Measurements from ENCODE around the gene CRB2.
"Not testable (repeated sequence)": the region's sequence is repeated elsewhere in the genome, so short reads cannot be mapped to it uniquely, and the experiment has no call there.

Gene CRB2

DNA sequence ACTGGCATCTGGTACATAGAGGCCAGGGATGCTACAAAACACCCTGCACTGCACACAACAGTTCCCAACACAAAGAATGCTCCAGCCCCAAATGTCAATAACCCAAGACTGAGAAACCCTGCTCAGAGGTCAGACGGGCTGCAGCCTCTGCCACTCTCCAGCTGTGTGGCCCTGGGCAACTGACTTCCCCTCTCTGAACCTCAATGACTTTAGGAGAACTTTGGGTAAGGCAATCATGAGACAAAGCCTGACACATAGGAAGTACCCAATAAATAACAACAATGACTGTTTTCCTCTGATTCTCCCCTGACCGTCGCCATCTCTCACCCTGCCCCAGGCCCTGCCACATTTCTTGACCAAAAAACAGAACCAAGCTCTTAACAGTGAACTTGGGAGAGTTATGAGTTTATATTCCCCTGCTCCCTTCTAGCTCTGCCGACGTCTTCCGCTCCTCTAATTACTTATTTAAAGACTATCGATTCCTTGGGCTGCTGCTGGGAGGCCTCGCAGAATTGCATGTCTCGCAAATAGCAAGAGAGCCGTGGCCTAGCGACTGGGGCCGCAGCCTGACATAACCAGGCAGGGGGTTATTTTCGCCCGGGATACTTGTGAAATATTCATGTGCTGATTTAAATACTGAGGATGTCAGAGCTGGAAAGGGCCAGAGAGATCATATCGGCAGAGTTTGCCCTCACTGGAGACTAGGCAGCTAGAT is 24.5 kb upstream of the CRB2 start:
- H3K36me3 ChIP-seq (ENCODE audit: insufficient read depth, low read length): no peaks in the 10 kb centered on the region
- no peak overlapping the region for H3K4me3 ChIP-seq (ENCODE audit: low read length)
- 88% methylated on average over 15 of the region's 15 CpGs for WGBS
- H3K4me1 ChIP-seq (ENCODE audit: insufficient read depth, low read length): peaks cover 13% of the 10 kb centered on the region
- no peaks in the 10 kb centered on the region for H3K27me3 ChIP-seq (ENCODE audit: insufficient read depth, low read length)
- no peak overlapping the region for H3K9ac ChIP-seq (ENCODE audit: low read depth, low read length)
- H3K27ac ChIP-seq (ENCODE audit: low read depth, low read length): no peak overlapping the region
- H3K9me3 ChIP-seq (ENCODE audit: insufficient read depth, low read depth, low read length): no peaks in the 10 kb centered on the region

- WGBS: 74% methylated on average over 8 of the region's 8 CpGs
- H3K27me3 ChIP-seq (ENCODE audit: insufficient read depth, low read length); H3K36me3 ChIP-seq (ENCODE audit: insufficient read depth, low read length); H3K4me3 ChIP-seq (ENCODE audit: low read length); H3K9me3 ChIP-seq (ENCODE audit: insufficient read depth, low read depth, low read length); H3K27ac ChIP-seq (ENCODE audit: low read depth, low read length); H3K9ac ChIP-seq (ENCODE audit: low read depth, low read length): not testable (repeated sequence)
- peaks cover 13% of the 10 kb centered on the region for H3K4me1 ChIP-seq (ENCODE audit: insufficient read depth, low read length)
Observed at GRCh38 chr9:123333058-123333669, 22.8 kb upstream of the CRB2 start.

GRCh38 chr9:123334639-123335038 is 21.4 kb upstream of the CRB2 start:
- no peaks in the 10 kb centered on the region for H3K9me3 ChIP-seq (ENCODE audit: insufficient read depth, low read depth, low read length)
- no peak overlapping the region for H3K27ac ChIP-seq (ENCODE audit: low read depth, low read length)
- H3K27me3 ChIP-seq (ENCODE audit: insufficient read depth, low read length): no peaks in the 10 kb centered on the region
- WGBS: 94% methylated on average over 3 of the region's 3 CpGs
- H3K4me3 ChIP-seq (ENCODE audit: low read length): no peak overlapping the region
- H3K4me1 ChIP-seq (ENCODE audit: insufficient read depth, low read length): peaks cover 14% of the 10 kb centered on the region
- H3K36me3 ChIP-seq (ENCODE audit: insufficient read depth, low read length): no peaks in the 10 kb centered on the region
- no peak overlapping the region for H3K9ac ChIP-seq (ENCODE audit: low read depth, low read length)

DNA sequence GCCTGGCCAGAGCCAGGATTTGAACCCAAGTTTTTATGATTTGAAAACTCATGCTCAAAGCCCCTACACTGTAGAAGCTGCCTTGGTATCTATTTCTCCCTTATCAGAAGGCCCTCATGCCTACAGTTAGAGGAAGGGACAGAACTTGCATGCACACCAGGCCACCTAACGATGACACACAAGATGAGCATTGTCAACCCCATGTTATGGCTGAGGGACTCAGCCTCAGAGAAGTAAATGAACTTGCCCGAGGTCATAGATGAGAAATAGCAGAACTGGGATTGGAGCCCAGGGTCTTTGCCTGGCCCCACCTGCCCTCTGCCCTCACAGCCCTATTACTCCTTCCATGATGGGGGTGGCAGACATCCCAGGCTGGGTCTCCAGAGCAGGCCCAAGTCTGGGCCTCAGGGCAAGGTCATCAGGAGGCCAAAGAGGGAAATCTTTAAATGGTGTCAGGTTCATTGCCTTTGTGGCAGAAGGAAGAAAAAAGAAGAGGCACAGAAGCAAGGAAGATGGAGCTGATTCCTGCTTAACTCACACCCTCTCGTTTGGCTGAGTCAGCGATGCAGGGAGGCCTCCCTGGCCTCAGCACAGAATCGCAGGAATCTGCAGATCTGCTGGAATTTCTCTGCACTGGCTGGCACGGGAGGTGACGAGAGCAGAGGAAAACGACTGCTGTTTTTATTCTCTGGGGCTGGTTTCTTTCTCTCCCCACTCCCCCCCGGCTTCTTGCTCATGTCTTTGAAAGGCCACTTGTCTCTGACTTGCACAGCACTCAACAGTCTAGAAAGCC is 20.6 kb upstream of the CRB2 start:
- 46% methylated on average over 9 of the region's 9 CpGs for WGBS
- H3K4me1 ChIP-seq (ENCODE audit: insufficient read depth, low read length): peaks cover 18% of the 10 kb centered on the region
- no peak overlapping the region for H3K27ac ChIP-seq (ENCODE audit: low read depth, low read length)
- H3K27me3 ChIP-seq (ENCODE audit: insufficient read depth, low read length): no peaks in the 10 kb centered on the region
- no peak overlapping the region for H3K4me3 ChIP-seq (ENCODE audit: low read length)
- no peaks in the 10 kb centered on the region for H3K9me3 ChIP-seq (ENCODE audit: insufficient read depth, low read depth, low read length)
- H3K9ac ChIP-seq (ENCODE audit: low read depth, low read length): no peak overlapping the region
- no peaks in the 10 kb centered on the region for H3K36me3 ChIP-seq (ENCODE audit: insufficient read depth, low read length)

DNA sequence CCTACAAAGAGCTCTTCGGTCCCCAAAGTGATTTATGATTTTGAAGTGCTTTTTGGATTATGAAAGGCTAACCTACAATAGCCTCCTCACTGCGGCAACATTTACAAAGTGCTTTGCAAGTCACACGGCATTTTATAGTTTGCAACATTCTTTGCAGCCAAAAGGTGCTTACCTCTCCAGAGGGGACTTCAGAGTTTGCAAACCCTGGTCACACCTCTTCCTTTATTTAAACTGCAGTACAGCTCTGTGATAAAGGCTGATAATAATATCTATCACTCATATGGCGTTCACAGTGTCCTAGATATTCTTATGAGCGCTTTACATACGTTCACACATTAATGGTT is 20.0 kb upstream of the CRB2 start:
- H3K27ac ChIP-seq (ENCODE audit: low read depth, low read length): no peak overlapping the region
- H3K9ac ChIP-seq (ENCODE audit: low read depth, low read length): no peak overlapping the region
- no peaks in the 10 kb centered on the region for H3K27me3 ChIP-seq (ENCODE audit: insufficient read depth, low read length)
- H3K36me3 ChIP-seq (ENCODE audit: insufficient read depth, low read length): no peaks in the 10 kb centered on the region
- H3K4me3 ChIP-seq (ENCODE audit: low read length): no peak overlapping the region
- WGBS: 81% methylated on average over 6 of the region's 6 CpGs
- no peaks in the 10 kb centered on the region for H3K9me3 ChIP-seq (ENCODE audit: insufficient read depth, low read depth, low read length)
- H3K4me1 ChIP-seq (ENCODE audit: insufficient read depth, low read length): peaks cover 18% of the 10 kb centered on the region

- H3K27ac ChIP-seq (ENCODE audit: low read depth, low read length): no peak overlapping the region
- H3K36me3 ChIP-seq (ENCODE audit: insufficient read depth, low read length): no peaks in the 10 kb centered on the region
- H3K4me3 ChIP-seq (ENCODE audit: low read length): no peak overlapping the region
- no peaks in the 10 kb centered on the region for H3K9me3 ChIP-seq (ENCODE audit: insufficient read depth, low read depth, low read length)
- H3K4me1 ChIP-seq (ENCODE audit: insufficient read depth, low read length): peaks cover 18% of the 10 kb centered on the region
- no peak overlapping the region for H3K9ac ChIP-seq (ENCODE audit: low read depth, low read length)
- 87% methylated on average over 3 of the region's 3 CpGs for WGBS
- H3K27me3 ChIP-seq (ENCODE audit: insufficient read depth, low read length): no peaks in the 10 kb centered on the region
Observed at GRCh38 chr9:123336449-123336848, 19.5 kb upstream of the CRB2 start.

DNA sequence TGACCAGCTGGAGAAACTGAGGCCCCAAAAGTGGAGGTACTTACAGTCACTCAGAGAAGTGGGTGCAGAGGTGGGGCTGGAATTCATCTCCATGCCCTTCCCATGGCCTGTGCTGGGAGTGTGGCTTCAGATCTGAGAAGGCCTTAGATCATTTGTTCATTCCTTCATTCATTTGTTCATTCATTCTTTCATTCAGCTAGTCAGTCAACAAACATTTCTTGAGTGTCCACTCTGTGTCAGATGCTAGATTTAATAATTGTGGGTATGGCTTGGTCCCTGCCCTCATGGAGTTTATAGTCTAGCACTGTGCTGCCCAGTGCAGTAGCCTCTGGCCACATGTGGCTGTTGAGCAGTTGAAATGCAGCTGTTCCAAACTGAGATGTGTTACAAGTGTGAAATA is 19.0 kb upstream of the CRB2 start:
- Histone ChIP-seq H3K36me3 (ENCODE audit: insufficient read depth, low read length) (no peaks in the 10 kb centered on the region), H3K27me3 (ENCODE audit: insufficient read depth, low read length) (no peaks in the 10 kb centered on the region), H3K9ac (ENCODE audit: low read depth, low read length) (no peak overlapping the region), H3K27ac (ENCODE audit: low read depth, low read length) (no peak overlapping the region), H3K9me3 (ENCODE audit: insufficient read depth, low read depth, low read length) (no peaks in the 10 kb centered on the region), H3K4me1 (ENCODE audit: insufficient read depth, low read length) (peaks cover 18% of the 10 kb centered on the region), H3K4me3 (ENCODE audit: low read length) (no peak overlapping the region)

- Histone ChIP-seq H3K9me3 (ENCODE audit: insufficient read depth, low read depth, low read length) (no peaks in the 10 kb centered on the region), H3K27me3 (ENCODE audit: insufficient read depth, low read length) (no peaks in the 10 kb centered on the region), H3K27ac (ENCODE audit: low read depth, low read length) (no peak overlapping the region), H3K4me1 (ENCODE audit: insufficient read depth, low read length) (peaks cover 18% of the 10 kb centered on the region), H3K36me3 (ENCODE audit: insufficient read depth, low read length) (no peaks in the 10 kb centered on the region), H3K9ac (ENCODE audit: low read depth, low read length) (no peak overlapping the region), H3K4me3 (ENCODE audit: low read length) (no peak overlapping the region)
- 85% methylated on average over 4 of the region's 4 CpGs for WGBS
Observed at GRCh38 chr9:123337971-123338370, 18.0 kb upstream of the CRB2 start.

DNA sequence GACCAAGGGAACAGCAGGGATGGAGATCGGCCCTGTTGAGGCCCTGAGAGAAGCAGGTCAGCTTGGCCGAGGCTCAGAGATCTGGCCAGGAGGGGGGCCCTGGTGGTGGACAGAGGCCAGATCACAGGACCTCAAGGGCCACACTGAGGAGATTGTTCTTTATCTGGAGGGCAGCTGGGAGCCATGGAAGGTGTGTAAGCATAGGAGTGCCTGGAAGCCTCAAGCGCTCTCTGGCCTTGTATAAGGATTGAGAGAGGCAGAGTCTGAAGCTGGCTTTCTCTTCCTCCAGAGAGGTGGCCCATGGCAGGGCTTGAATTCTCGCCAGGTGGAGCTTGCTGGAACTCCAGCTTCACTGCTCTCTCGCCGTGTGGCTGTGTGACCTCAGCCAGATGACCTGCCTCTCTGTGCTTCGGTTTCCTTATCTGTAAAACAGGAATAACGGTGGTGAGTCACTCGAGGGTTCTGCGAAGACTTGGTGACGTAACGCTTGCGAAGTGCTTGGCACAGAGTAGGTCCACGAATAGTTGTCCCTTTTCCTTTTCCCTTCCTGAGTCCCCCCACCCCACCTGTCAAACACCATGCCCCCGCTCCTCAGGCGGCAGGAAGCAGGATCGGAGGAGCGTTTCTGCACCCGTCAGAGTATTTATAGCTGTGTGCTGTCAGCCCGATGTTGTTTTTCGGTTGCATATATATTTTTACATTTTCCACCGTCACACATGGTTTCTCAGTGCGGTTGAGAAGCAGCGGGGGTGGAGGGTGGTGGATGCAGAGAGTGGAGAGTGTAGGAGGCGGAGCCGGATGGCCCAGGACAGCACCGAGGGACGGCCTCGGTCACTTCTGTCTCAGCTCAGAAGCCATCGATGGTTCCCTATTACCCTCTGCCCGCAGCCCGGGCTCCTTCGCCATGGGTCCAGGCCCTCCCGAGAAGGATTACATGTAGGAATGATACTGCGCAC is 17.0 kb upstream of the CRB2 start:
- 80% methylated on average over 35 of the region's 35 CpGs for WGBS
- Histone ChIP-seq H3K4me1 (ENCODE audit: insufficient read depth, low read length) (peaks cover 18% of the 10 kb centered on the region), H3K27me3 (ENCODE audit: insufficient read depth, low read length) (no peaks in the 10 kb centered on the region), H3K9me3 (ENCODE audit: insufficient read depth, low read depth, low read length) (no peaks in the 10 kb centered on the region), H3K36me3 (ENCODE audit: insufficient read depth, low read length) (no peaks in the 10 kb centered on the region), H3K4me3 (ENCODE audit: low read length) (no peak overlapping the region), H3K9ac (ENCODE audit: low read depth, low read length) (no peak overlapping the region), H3K27ac (ENCODE audit: low read depth, low read length) (no peak overlapping the region)

- peaks cover 18% of the 10 kb centered on the region for H3K4me1 ChIP-seq (ENCODE audit: insufficient read depth, low read length)
- H3K36me3 ChIP-seq (ENCODE audit: insufficient read depth, low read length): no peaks in the 10 kb centered on the region
- no peak overlapping the region for H3K4me3 ChIP-seq (ENCODE audit: low read length)
- H3K27me3 ChIP-seq (ENCODE audit: insufficient read depth, low read length): no peaks in the 10 kb centered on the region
- no peaks in the 10 kb centered on the region for H3K9me3 ChIP-seq (ENCODE audit: insufficient read depth, low read depth, low read length)
- no peak overlapping the region for H3K9ac ChIP-seq (ENCODE audit: low read depth, low read length)
- 67% methylated on average over 31 of the region's 32 CpGs for WGBS
- H3K27ac ChIP-seq (ENCODE audit: low read depth, low read length): no peak overlapping the region
Observed at GRCh38 chr9:123339666-123340510, 16.1 kb upstream of the CRB2 start.

Measured in HUES64 (cell line).